B cell (primary cell): Measurements from ENCODE around the gene UGT1A9.

Source experiments
- CTCF ChIP-seq: fragments of 200-600 bp; IDR thresholded peaks from one replicate; pipeline ENCODE4 v1.8.0; 2022; ENCODE audit warnings: antibody characterized with exemption, mild to moderate bottlenecking
- EZH2 ChIP-seq: IDR thresholded peaks from 2 replicates; pipeline ENCODE4 v1.6.1; 2012; ENCODE audit warnings: borderline replicate concordance, low read depth, mild to moderate bottlenecking, moderate library complexity, low read length; ENCODE audit not compliant: insufficient read depth, poor library complexity, severe bottlenecking

- no peak for TF ChIP-seq CTCF
- no peak for TF ChIP-seq EZH2
These were observed 20.9 kb downstream of the UGT1A9 start, which contains the start of gene UGT1A6 for GRCh38 chr2:233692648-233693047.
